ENCODE results near the gene TMEM63B.

GRCh38 chr6:44102527-44102926 lies 24.8 kb upstream of the TMEM63B start:
- TF ChIP-seq CTCF (IDR thresholded peaks at IDR 0.05; ENCODE audit: control extremely low read depth in 1 of 3, insufficient read depth in 1 of 3, low read depth in 1 of 3, low read length in 3 of 3) (no peak), POLR2A (IDR thresholded peaks at IDR 0.05; ENCODE audit: control extremely low read depth in 1 of 2, low read depth in 2 of 2, low read length in 2 of 2) (no peak)

All from H1 (cell line).